HepG2 (cell line): ENCODE results near the gene KIRREL3. TPM values are rescaled to one million over a fixed set of nuclear protein-coding genes. Genes with fewer than 3 reads are reported as not detected.

Experiments
- ATAC-seq: fragments of 200-7000 bp; cut with Tn5 transposase; 3 replicates; pipeline ENCODE4 v1.9.1; 2020; ENCODE audit warnings: mild to moderate bottlenecking, moderate library complexity
- BruUV-seq: library from RNA; stranded (reverse); fragments of 400-500 nt; replicated peaks from 2 replicates; lab custom pipeline; 2021; lab: Mats Ljungman, UMichigan
- CTCF ChIA-PET: fragments of 300-600 bp; formaldehyde crosslinking; extraction: SDS; loops from one replicate; lab custom pipeline; 2021; ENCODE audit warnings: low total read pairs, inconsistent platforms, low intra/inter-chr PET ratio; lab: Yijun Ruan, JAX
- POLR2A ChIA-PET: fragments of 350-600 bp; sonication (Branson Sonifier 250); formaldehyde crosslinking; loops from one replicate; lab custom pipeline; 2020; ENCODE audit warnings: antibody characterized with exemption, inconsistent platforms; lab: Yijun Ruan, JAX
- DNase-seq: peaks from one replicate; pipeline ENCODE4 v3.0.0-alpha.2; 2015; ENCODE audit warnings: low spot score
- FAIRE-seq: peaks from 3 replicates; lab custom pipeline; 2011; peaks lifted over from hg19 to GRCh38; lab: Jason Lieb, UNC
- H2AFZ ChIP-seq: one replicate; pipeline ENCODE4 v1.6.1; 2011; ENCODE audit warnings: low read length, inconsistent platforms
- H3K27ac ChIP-seq: fragments of 300-600 bp; 3 replicates; pipeline ENCODE4 v1.8.0; 2011; ENCODE audit warnings: mixed run types, mild to moderate bottlenecking, mixed read lengths, low read length, inconsistent platforms; ENCODE audit not compliant: insufficient read depth; ENCODE audit errors: extremely low read length
- H3K27me3 ChIP-seq, 2 experiments: fragments of 200-600 bp in 1 of 2; 2 replicates in 1 of 2; 3 replicates in 1 of 2; pipeline versions ENCODE4 v1.6.0 to v1.8.0; 2011; ENCODE audit warnings: low read length in 2 of 2, mild to moderate bottlenecking in 2 of 2, moderate library complexity in 2 of 2, inconsistent platforms in 1 of 2; ENCODE audit not compliant: insufficient read depth in 2 of 2, control insufficient read depth in 1 of 2
- H3K36me3 ChIP-seq, 2 experiments: fragments of 200-600 bp in 1 of 2; replicated peaks in 1 of 2; 2 replicates in 1 of 2; 3 replicates in 1 of 2; pipeline versions ENCODE4 v1.5.1 to v1.8.0; 2011; ENCODE audit warnings: low read length in 2 of 2, inconsistent platforms in 1 of 2; ENCODE audit not compliant: insufficient read depth in 2 of 2, control insufficient read depth in 1 of 2
- H3K4me1 ChIP-seq: 2 replicates; pipeline ENCODE4 v1.5.1; 2012; ENCODE audit warnings: low read length, inconsistent platforms; ENCODE audit not compliant: insufficient read depth
- H3K4me2 ChIP-seq: 2 replicates; pipeline ENCODE4 v1.6.0; 2011; ENCODE audit warnings: low read depth, low read length, inconsistent platforms
- H3K4me3 ChIP-seq, 3 experiments: fragments of 200-600 bp in 1 of 3; sonication (generic), shearing (Covaris generic) in 1 of 3; replicated peaks in 1 of 3; 2 replicates each; pipeline ENCODE4 v1.5.1; 2011 to 2016; ENCODE audit warnings: low read length in 3 of 3, inconsistent platforms in 2 of 3, low read depth in 2 of 3, mild to moderate bottlenecking in 2 of 3, control low read depth in 1 of 3, mixed read lengths in 1 of 3; ENCODE audit not compliant: insufficient read depth in 1 of 3
- H3K79me2 ChIP-seq: one replicate; pipeline ENCODE4 v1.6.1; 2011; ENCODE audit warnings: low read length, inconsistent platforms; ENCODE audit not compliant: insufficient read depth
- H3K9ac ChIP-seq: 2 replicates; pipeline ENCODE4 v1.6.0; 2011; ENCODE audit warnings: mild to moderate bottlenecking, low read depth, low read length, inconsistent platforms; ENCODE audit not compliant: insufficient read depth
- H3K9me3 ChIP-seq: 2 replicates; pipeline ENCODE4 v1.5.1; 2012; ENCODE audit warnings: mild to moderate bottlenecking, low read length
- H4K20me1 ChIP-seq: 2 replicates; pipeline ENCODE4 v1.6.0; 2011; ENCODE audit warnings: inconsistent platforms, mild to moderate bottlenecking, low read length, moderate library complexity; ENCODE audit not compliant: insufficient read depth
- ELF3 ChIP-seq: IDR thresholded peaks from 2 replicates; pipeline ENCODE4 v1.6.1; 2016; ENCODE audit warnings: missing genetic modification reagents, missing compliant biosample characterization
- FOXA3 ChIP-seq: IDR thresholded peaks from 2 replicates; pipeline ENCODE4 v1.6.1; 2016; ENCODE audit warnings: missing genetic modification reagents, missing compliant biosample characterization
- GABPA ChIP-seq, 2 experiments: IDR thresholded peaks; 2 replicates each; pipeline ENCODE4 v1.6.1; 2011 to 2016; ENCODE audit warnings: low read depth in 2 of 2, low read length in 1 of 2, missing biosample characterization in 1 of 2, missing genetic modification characterization in 1 of 2
- JUND ChIP-seq: sonication (generic); formaldehyde crosslinking; IDR thresholded peaks from 2 replicates; pipeline ENCODE4 v1.8.0; 2022; ENCODE audit warnings: mild to moderate bottlenecking, missing genetic modification reagents
- KDM5A ChIP-seq: fragments of 200-600 bp; sonication (generic); IDR thresholded peaks from 2 replicates; pipeline ENCODE4 v1.7.0; 2018; ENCODE audit warnings: antibody characterized with exemption, mild to moderate bottlenecking, low read length, borderline replicate concordance
- RARA ChIP-seq: IDR thresholded peaks from 2 replicates; pipeline ENCODE4 v1.6.1; 2016; ENCODE audit warnings: missing genetic modification reagents, missing compliant biosample characterization
- RFX5 ChIP-seq: IDR thresholded peaks from 2 replicates; pipeline ENCODE4 v1.6.1; 2011; ENCODE audit warnings: low read depth, low read length, improper control_type of control experiment
- SUZ12 ChIP-seq: fragments of 150-350 bp; IDR thresholded peaks from 2 replicates; pipeline ENCODE4 v1.6.1; 2014; ENCODE audit warnings: low read depth, low read length
- TRIM24 ChIP-seq: sonication (generic); formaldehyde crosslinking; IDR thresholded peaks from 2 replicates; pipeline ENCODE4 v1.8.0; 2022; ENCODE audit warnings: mild to moderate bottlenecking, missing genetic modification reagents
- WGBS: methylation state at CpG from one replicate; pipeline ENCODE4 v1.1.6; 2017; ENCODE audit warnings: low lambda C conversion rate; 5-methylcytosine and 5-hydroxymethylcytosine counted together
- in situ Hi-C: cut with HindIII; loops from 2 replicates; pipeline ENCODE4 v1.10.0; 2017; ENCODE audit warnings: low pct_unique_long_range_greater_than_20kb; ENCODE audit not compliant: extremely low pct_ligation_motif_present
- intact Hi-C: fragments of 100-400 bp; cut with micrococcal nuclease; formaldehyde crosslinking; loops from one replicate; pipeline ENCODE4 v1.10.0; 2022; ENCODE audit not compliant: unreplicated experiment
- polyA plus RNA-seq, 8 experiments: library from polyadenylated mRNA; depleted of rRNA in 3 of 8; stranded (reverse) in 7 of 8; unstranded in 1 of 8; fragments of >200 nt; fragmentation: Illumina TruSeq in 4 of 8; extraction: Trizol in 4 of 8; gene quantifications; 2 replicates each; pipeline versions ENCODE4 v1.2.1 to v1.2.3, GENCODE V29; 2011 to 2016; ENCODE audit warnings: low read depth in 4 of 8, missing spikeins in 1 of 8, mixed read lengths in 1 of 8; ENCODE audit not compliant: insufficient read depth in 1 of 8
- total RNA-seq, 5 experiments: library from RNA; depleted of rRNA; stranded (reverse); fragments of >200 nt; fragmentation: Illumina TruSeq; extraction: Trizol; gene quantifications; 2 replicates each; pipeline ENCODE4 v1.2.3, GENCODE V29; 2016; ENCODE audit warnings: low read depth in 1 of 5
- TF ChIP-seq, protein P1 (sequence below): sonication (generic); formaldehyde crosslinking; IDR thresholded peaks from 2 replicates; pipeline ENCODE4 v1.8.0; 2022; ENCODE audit warnings: missing genetic modification reagents, mild to moderate bottlenecking, inconsistent platforms, borderline replicate concordance

Gene KIRREL3
- total and polyA plus RNA-seq, 2 of the 13 experiments (the other 11 are each of a cell fraction or from before 2014, with no cell fraction given) = not detected

GRCh38 chr11:127044535-127044934 is 44.0 kb upstream of the KIRREL3 start:
- DNase-seq = no peak
- CTCF ChIA-PET = no interaction called here
- Histone ChIP-seq H3K4me3 (no peak overlapping the region), H3K9me3 (no peaks in the 10 kb centered on the region), H3K4me1 (no peaks in the 10 kb centered on the region), H4K20me1 (no peaks in the 10 kb centered on the region), H3K27me3 (no peaks in the 10 kb centered on the region; a peak in 1 of 5 replicates), H3K27ac (no peak overlapping the region)
- in situ Hi-C loops = no loop called here
- no peak for TF ChIP-seq KDM5A
- peak; percentile 75 for TF ChIP-seq ELF3 (CRISPR knock-in tag)
- TF ChIP-seq RARA (CRISPR knock-in tag) = peak; percentile 91
- TF ChIP-seq RFX5 = no peak
- no peak for TF ChIP-seq SUZ12
- TF ChIP-seq FOXA3 (CRISPR knock-in tag) = peak; percentile 49
- TF ChIP-seq, protein P1, sequence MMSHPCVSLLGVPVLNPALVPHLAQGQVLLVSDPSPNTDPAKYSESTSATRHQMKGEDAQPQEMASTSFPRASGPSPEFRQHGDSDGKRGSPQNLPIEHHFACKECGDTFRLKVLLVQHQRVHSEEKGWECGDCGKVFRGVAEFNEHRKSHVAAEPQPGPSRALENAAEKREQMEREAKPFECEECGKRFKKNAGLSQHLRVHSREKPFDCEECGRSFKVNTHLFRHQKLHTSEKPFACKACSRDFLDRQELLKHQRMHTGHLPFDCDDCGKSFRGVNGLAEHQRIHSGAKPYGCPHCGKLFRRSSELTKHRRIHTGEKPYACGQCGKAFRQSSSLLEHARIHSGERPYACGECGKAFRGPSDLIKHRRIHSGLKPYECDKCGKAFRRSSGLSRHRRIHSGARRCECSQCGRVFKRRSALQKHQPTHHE = no peak
- TF ChIP-seq GABPA (IDR thresholded peaks at IDR 0.05; ENCODE audit: low read depth, low read length) = no peak
- peak; percentile 51; the same call in 1 of the 2 replicates for TF ChIP-seq GABPA (CRISPR knock-in tag; IDR thresholded peaks at IDR 0.05; ENCODE audit: low read depth)
- no peak for TF ChIP-seq TRIM24 (CRISPR knock-in tag)
- TF ChIP-seq JUND (CRISPR knock-in tag) = no peak
- TF ChIP-seq, all 625 proteins: peak for 4
- no peak overlapping the region for H3K4me2 ChIP-seq
- H3K36me3 ChIP-seq = no peaks in the 10 kb centered on the region
- FAIRE-seq (no peak), ATAC-seq (no peak)
- intact Hi-C loops = no loop called here
- no peak overlapping the region for H3K9ac ChIP-seq
- no peaks in the 10 kb centered on the region for H3K79me2 ChIP-seq
- 0% methylated on average over 1 of the region's 1 CpG for WGBS
- POLR2A ChIA-PET = no interaction called here
- H2AFZ ChIP-seq = no peak overlapping the region
- no TSS peak for BruUV-seq
